Stimulated activated CD4-positive, alpha-beta T cell treated with anti-CD3 and anti-CD28 coated beads, Interleukin-2, amount 100 ng/mL, for 48 hours (primary cell): ENCODE results near the gene NKTR.

Experiments used
- DNase-seq, 2 donors: peaks; one replicate each; pipeline ENCODE4 v3.0.0-alpha.2; 2020

The NKTR gene

GRCh38 chr3:42651248-42652091 lies 51.0 kb downstream of the NKTR start:
- DNase-seq: no peak

DNA sequence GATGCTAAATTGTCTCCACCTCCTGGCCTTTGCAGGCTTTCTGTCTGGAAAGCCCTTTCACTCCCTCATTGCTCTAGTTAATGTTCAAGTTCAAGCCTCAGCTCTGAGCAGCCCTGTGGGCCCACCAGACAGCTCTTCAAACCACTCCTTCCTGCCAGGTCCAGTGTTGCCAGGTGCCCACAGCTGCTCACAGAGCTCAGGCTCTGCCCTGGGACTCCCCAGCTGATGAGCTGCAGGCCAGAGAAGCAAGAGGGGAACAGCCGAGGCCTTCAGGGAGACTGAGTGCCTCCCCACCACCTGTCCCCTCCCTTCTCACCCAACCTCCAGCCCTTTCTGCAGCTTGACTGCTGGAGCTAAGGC lies 51.7 kb downstream of the NKTR start:
- no peak for DNase-seq

DNA sequence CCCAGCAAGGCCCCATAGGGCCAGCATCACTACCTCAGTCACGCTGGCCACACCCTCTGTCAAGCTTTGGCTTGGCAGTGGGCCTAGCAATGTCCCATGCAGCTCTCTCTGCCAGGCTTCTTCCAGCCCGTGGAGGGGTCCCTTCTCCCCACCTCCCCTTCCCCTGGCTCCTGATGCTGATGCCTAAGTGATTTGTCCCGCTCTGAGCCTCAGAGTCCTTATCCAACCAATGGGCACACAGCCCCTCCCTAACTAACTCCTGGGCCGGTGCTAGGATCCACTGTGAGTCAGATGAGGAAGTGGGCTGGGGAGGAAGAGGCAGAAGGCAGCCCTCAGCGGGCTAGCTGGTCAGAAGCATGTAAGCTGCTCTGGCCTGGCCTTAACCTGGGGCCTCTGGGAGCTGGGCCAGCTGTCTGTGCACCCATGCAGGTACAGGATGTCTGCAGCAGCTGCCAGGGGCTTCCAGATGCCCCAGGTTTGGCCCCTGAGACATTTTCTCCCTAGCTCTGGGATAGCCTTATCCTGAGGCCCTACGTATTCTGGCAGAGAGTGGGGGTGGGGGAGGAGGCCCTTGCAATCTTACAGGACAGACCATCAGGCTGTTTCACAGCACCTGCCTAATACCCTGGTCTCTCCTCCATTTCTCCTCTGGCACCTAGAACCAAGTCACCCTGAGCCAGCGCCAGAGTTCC lies 52.3 kb downstream of the NKTR start:
- no peak for DNase-seq

DNA sequence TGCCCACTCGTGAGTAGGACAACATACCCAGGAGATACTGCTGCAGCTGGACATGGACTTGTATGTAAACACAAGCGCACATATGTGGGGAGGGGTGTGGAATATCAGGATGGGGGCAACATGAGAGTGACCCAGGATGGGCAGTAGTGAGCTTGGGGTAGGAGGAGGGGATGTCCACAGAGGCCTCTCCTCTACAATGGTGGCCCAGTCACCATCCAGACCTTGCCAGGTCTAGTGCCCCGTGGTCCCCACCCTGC lies 52.7 kb downstream of the NKTR start:
- DNase-seq: no peak

GRCh38 chr3:42653560-42654330 lies 53.3 kb downstream of the NKTR start, which contains the start of gene ZBTB47:
TSS of gene ZBTB47 (plus strand) at chr3:42653697. CDS start at chr3:42658356, 4,659 bp downstream.
- no peak for DNase-seq

- no peak for DNase-seq
Observed at GRCh38 chr3:42654331-42655201, 54.1 kb downstream of the NKTR start.

DNA sequence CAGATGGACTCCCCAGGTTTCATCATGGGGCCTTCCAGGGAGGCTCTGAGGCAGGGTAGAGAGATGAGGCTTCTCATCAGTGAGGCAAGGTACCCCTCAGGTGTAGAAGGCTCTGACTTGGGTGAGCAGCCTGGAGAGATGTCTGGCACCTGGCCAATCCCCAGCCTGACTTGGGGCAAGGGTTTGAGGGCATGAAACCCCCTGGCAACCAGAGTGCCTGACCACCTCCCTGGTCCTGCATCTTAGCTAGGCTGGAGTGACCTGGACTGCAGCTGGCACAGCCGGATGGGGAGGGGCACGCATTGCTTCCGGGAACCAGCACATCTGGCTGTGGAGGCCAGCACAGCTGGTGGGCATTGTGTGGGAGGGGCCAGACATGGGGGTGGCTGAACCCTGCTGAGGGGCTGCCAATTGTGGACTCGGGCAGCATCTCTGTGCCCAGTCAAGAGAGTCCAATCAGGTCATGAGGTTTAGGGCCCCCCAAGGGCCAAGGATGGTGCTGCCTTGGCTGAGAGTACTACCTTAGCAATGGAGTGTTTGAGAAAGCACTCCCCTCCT lies 54.9 kb downstream of the NKTR start:
- DNase-seq: no peak

GRCh38 chr3:42655980-42656679 lies 55.6 kb downstream of the NKTR start:
- DNase-seq: no peak

DNA sequence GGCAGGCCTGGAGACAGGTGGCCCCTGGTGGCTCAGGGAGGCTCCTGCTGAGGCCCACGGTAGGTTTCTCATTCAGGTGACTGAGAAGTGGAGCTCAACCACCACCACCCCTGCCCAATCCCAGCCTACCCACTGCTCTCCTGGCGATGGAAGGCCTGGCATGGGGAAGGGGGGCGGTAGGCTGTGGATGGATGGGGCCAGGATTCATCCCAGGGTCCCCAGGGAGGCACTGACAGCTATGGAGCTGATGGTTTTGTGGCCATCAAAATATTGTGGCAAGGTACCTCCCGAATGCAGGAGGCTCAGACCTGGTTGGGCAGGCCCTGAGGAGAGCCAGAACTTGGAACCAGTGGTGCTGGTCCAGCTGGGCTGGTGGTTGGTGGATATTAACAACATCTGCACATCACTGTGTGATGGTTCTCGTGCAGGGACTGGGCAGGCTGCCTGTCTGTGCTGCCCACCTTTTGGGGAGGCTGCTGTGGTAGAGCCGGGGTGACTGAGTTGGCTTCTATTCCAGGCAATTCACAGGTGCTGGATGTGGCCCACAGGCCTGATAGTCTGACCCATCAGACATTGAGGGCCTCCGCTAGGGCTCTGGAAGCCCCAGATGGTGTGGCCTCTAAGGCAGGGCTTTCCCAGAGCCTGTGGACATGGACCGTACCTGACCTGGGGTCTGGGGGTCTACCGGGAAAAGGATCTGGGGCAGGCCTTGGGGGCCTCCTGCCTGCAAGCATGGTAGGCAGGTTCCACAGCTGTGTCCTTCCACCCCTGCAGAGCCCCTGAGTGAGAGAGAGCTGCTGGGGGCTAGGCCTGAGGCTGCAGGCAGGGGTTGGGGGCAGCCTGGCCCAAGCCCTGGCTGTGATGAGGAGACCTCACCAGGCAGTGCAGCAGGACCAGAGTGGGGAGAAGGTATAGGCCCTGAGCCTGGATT lies 56.5 kb downstream of the NKTR start:
- no peak for DNase-seq

DNA sequence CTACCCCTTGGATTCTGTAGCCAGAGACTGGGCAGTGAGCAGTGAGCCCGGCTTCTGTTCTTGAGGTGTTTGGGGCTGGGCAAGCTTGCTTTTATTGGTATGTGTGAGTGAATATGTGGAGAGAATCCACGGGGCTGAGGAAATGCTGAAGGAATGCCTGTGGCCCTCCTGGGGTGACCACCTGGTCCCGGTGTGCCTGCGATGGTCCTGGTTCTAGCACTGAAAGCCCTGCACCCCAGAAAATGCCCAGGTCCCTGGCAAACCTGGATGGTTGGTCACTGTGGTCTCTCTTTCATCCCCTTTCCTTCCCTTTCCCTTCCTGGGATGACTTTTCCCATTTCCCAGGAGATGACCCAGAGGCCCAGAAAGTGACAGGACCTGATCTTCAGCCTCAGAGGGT lies 57.2 kb downstream of the NKTR start:
- no peak for DNase-seq

DNA sequence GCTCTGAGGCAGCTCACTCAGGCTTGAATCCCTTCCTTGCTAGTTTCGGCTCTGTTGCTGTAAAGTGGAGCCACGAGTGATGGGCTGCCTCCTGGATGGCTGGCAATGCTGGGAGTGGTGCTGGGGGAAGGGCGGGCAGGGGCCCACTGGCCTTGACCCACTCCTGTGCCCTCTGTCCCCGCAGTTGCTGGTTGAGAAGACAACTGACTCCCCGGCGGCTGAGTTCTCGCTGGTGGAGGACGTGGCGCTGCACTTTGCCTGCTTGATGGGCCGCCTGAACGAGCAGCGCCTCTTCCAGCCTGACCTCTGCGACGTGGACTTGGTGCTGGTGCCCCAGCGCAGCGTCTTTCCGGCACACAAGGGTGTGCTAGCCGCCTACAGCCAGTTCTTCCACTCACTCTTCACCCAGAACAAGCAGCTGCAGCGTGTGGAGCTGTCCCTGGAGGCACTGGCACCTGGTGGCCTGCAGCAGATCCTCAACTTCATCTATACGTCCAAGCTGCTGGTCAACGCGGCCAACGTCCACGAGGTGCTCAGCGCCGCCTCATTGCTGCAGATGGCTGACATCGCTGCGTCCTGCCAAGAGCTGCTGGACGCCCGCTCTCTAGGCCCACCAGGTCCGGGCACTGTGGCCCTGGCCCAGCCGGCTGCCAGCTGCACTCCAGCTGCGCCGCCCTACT lies 57.7 kb downstream of the NKTR start:
- DNase-seq: no peak

- no peak for DNase-seq
Observed at GRCh38 chr3:42658771-42659390, 58.4 kb downstream of the NKTR start.

- no peak for DNase-seq
Observed at GRCh38 chr3:42659451-42660130, 59.1 kb downstream of the NKTR start.

GRCh38 chr3:42660131-42660715 lies 59.7 kb downstream of the NKTR start:
- no peak for DNase-seq

- no peak for DNase-seq
Observed at GRCh38 chr3:42660898-42661297, 60.4 kb downstream of the NKTR start.

DNA sequence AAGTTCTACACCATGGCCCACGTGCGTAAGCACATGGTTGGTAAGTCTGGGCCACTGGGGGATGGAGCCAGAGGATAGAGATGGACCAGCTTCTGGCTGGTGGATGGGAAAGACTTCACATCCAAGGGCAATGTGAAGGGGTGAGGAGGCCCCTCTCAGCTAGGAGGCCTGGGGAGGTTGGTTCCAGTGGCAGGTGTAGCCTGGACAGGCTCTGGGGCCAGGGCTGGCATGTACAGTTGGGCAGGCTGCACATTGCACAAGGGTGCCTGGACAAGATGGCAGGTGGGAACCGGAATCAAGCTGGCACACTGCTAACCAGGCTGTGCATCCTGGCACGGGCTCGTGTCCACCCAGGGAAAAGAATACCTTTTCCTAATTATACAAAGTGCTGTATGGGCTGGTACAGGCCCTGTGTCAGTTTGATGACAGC lies 61.1 kb downstream of the NKTR start:
- DNase-seq: no peak

DNA sequence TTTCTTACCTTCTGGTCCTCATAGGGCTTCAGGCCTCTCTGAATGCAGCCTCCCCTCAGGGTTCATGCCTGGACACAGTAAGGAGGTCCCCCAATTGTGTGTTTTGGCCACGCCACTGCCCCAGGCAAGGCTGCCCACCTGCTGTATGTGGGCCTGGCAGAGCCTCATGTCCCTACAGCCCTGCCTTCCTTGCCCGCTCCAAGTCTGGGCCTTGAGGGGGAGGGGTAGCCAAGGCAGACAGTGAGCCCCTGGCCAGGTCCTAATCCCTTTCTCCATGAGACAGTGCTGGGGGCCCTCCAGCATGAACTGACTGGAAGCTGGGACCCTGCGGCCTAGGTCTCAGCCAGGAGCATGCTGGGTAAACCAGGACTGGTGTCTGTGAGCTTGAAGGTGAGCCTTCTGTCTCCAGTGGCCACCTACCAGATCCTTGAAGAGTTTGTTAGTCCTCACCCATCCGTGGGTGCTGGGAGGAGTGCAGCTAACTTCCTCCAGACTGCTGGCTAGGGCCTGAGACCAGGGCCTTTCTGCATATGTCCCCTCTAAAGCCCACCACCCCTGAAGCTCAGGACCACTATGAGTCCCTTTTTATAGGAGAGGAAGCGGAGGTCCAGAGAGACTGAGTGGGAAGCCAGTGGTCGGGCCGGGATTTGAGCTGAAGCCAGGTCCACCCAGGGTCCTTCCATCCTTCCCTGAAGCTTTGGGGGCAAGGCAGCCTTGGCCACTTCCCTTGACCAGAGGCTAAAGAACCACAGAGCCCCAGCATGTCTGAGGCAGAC lies 61.7 kb downstream of the NKTR start:
- DNase-seq: no peak
